ACHN (cell line): ENCODE data around the gene COX19.

Experiments used
- DNase-seq: peaks from one replicate; pipeline ENCODE4 v3.0.0-alpha.2; 2015
- in situ Hi-C: cut with HindIII; loops from 2 replicates; pipeline ENCODE4 v1.10.0; 2017; ENCODE audit warnings: low sequenced_read_pairs, low pct_ligation_motif_present, low pct_unique_long_range_greater_than_20kb

Gene COX19

GRCh38 chr7:995571-995970, 20.2 kb upstream of the COX19 start:
- no peak for DNase-seq
- in situ Hi-C loops: no loop called here

DNA sequence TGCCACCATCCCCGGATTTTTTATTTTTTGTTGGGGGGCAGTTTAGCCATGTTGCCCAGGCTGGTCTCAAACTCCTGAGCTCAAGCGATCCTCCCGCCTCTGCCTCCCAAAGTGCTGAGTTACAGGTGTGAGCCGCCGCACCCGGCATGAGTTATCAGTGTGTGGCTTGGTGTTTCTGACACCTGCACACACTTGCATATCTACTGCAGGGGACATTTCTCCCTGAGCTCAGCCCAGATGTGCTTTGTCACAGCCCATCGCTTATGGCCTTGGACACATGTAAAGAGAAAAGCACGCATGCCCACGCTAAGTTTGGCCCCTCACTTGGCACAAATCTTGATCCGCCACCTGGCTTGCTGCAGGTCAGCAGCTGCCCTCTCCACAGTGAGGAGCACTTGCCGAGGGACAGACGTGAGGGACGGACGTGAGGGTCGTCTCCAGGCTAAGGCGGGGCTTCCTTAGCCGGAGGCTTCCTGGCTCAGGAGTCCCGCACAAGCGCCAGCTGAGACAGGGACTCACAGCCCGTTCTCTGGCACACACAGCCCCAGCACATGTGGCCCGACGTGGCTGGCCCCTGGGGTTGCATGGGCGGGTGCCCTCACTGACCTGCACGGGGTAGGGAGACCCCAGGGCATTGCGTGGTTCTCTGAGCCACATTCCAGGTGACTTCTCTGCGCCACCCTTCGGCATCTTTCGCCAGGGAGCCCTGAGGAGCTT, 19.4 kb upstream of the COX19 start:
- in situ Hi-C loops: no loop called here
- no peak for DNase-seq

GRCh38 chr7:992709-993607, 17.6 kb upstream of the COX19 start:
- in situ Hi-C loops: no loop called here
- peak; percentile 97 for DNase-seq

DNA sequence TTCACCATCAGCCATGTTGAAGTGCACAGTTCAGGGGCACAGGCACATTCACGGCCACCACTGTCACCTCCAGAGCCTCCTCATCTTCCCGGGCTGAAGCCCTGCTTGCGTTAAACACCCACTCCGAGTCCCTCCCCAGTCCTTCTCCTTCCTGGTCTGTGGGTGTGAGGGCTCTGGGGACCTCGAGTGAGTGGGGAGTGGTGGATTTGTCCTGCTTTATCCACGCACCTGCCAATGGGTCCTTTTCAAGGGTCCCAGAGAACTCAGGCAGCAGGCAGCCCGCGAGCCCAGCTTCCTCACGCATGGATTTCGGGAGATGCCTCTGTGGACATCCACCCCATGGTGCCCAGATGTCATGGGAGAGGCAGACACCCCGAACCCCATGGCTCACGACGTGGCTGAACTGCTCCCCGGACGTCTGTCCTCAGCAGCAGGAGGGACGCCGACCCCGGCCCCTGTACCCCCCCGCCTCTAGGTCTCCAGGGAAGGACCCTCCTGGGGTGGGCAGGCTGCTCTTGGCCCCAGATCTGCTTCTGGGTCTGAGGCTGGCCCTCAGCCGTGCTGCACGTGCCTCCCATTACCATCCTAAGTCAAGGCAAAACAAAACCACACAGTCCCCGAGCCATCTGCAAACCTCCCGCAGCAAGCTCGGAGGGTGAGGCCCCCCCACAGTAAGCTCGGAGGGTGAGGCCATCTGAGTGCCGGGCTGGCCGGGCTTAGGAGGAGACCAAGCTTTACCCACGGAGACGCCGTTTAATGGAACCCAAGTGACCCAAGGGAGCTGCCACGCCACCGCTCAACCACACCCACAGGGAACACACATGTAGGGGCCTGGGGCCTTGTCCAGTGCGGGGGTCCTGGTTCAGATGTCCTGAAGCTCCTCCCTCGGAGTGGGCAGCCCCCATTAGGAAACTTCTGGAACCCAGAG, 16.6 kb upstream of the COX19 start:
- in situ Hi-C loops: no loop called here
- DNase-seq: no peak

GRCh38 chr7:990933-991728, 15.8 kb upstream of the COX19 start:
- in situ Hi-C loops: no loop called here
- DNase-seq: no peak

GRCh38 chr7:990352-990932, 15.1 kb upstream of the COX19 start:
- in situ Hi-C loops: no loop called here

GRCh38 chr7:988963-989529, 13.7 kb upstream of the COX19 start:
- in situ Hi-C loops: no loop called here
- DNase-seq: no peak

More at GRCh38 chr7:990352-990932, 15.1 kb upstream of the COX19 start:
- DNase-seq: no peak

- in situ Hi-C loops: no loop called here
- DNase-seq: peak; percentile 70
These were observed 13.1 kb upstream of the COX19 start for GRCh38 chr7:988426-988911.

GRCh38 chr7:987909-988308, 12.6 kb upstream of the COX19 start:
- DNase-seq: no peak
- in situ Hi-C loops: no loop called here

GRCh38 chr7:986766-987751, 11.7 kb upstream of the COX19 start:
- DNase-seq: no peak
- in situ Hi-C loops: no loop called here

DNA sequence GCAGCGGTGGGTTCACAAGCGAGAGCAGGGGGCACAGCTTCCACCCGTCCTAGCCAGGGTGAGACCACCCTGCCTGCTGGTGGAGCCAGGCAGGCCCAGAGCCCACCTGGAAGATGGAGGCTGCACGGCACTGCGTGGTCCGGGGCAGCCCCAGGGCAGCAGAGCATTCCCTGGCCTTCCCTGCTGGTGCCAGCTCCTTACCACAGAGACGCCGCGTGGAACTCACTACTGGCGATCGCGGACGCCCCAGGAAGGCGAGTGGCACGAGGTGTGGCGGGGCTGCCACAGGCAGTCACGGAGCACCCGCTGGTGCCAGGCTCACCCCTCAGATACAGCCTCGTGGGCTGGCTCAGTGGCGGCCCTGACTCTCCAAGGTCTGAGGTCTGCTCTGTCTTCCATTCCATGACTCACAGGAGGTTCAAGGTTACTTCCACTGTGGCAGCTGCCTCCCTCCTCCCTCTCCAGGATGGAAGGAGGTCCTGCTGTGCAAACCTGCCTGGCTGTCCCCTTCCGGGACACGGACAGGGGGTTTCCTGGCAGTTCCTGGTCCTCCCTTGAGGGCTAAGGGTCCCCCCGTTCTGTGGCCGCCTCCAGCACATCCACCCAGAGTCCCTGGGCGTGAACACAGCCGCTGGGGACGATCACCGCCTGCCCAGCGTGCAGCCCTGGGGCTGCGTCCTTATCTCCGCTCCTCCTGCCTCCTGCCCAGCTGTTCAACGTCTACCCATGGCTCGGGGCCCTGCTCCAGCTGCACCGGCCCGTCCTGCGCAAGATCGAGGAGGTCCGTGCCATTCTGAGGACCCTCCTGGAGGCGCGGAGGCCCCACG, 10.8 kb upstream of the COX19 start:
- in situ Hi-C loops: no loop called here
- peak; percentile 61 for DNase-seq

GRCh38 chr7:985127-985416, 9.7 kb upstream of the COX19 start:
- in situ Hi-C loops: no loop called here

GRCh38 chr7:984361-985126, 9.2 kb upstream of the COX19 start:
- no peak for DNase-seq
- in situ Hi-C loops: no loop called here

More at GRCh38 chr7:985127-985416, 9.7 kb upstream of the COX19 start:
- DNase-seq: no peak

- DNase-seq: no peak
- in situ Hi-C loops: no loop called here
These were observed 8.3 kb upstream of the COX19 start for GRCh38 chr7:983616-984071.
